ENCODE measurements around the gene DNAH17.

The DNAH17 gene

GRCh38 chr17:78501241-78502036, 75.8 kb downstream of the DNAH17 start:
- intact Hi-C loops (cut with micrococcal nuclease): no loop called here
- Mint-ChIP-seq H3K4me1 (ENCODE audit: low read depth) (peaks cover 13% of the 10 kb centered on the region), H3K9me3 (no peaks in the 10 kb centered on the region), H3K27me3 (peaks cover 17% of the 10 kb centered on the region), H3K36me3 (ENCODE audit: low read depth) (no peaks in the 10 kb centered on the region), H3K27ac (no peak overlapping the region), H3K4me3 (no peak overlapping the region)

GRCh38 chr17:78500806-78501205, 76.4 kb downstream of the DNAH17 start:
- Mint-ChIP-seq H3K4me1 (ENCODE audit: low read depth) (peaks cover 13% of the 10 kb centered on the region), H3K27me3 (peaks cover 12% of the 10 kb centered on the region), H3K27ac (no peak overlapping the region), H3K36me3 (ENCODE audit: low read depth) (no peaks in the 10 kb centered on the region), H3K4me3 (no peak overlapping the region), H3K9me3 (no peaks in the 10 kb centered on the region)
- intact Hi-C loops (cut with micrococcal nuclease): no loop called here

GRCh38 chr17:78499715-78500540, 77.3 kb downstream of the DNAH17 start:
- intact Hi-C loops (cut with micrococcal nuclease): no loop called here
- Mint-ChIP-seq H3K9me3 (no peaks in the 10 kb centered on the region), H3K36me3 (ENCODE audit: low read depth) (no peaks in the 10 kb centered on the region), H3K27me3 (peaks cover 12% of the 10 kb centered on the region), H3K4me3 (no peak overlapping the region), H3K4me1 (ENCODE audit: low read depth) (peaks cover 13% of the 10 kb centered on the region), H3K27ac (no peak overlapping the region)

GRCh38 chr17:78498848-78499247, 78.3 kb downstream of the DNAH17 start:
- H3K9me3 Mint-ChIP-seq: no peaks in the 10 kb centered on the region
- H3K27ac Mint-ChIP-seq: no peak overlapping the region
- no peak overlapping the region for H3K4me3 Mint-ChIP-seq
- intact Hi-C loops (cut with micrococcal nuclease): no loop called here
- peaks cover 13% of the 10 kb centered on the region for H3K4me1 Mint-ChIP-seq (ENCODE audit: low read depth)
- peaks cover 19% of the 10 kb centered on the region for H3K27me3 Mint-ChIP-seq
- no peaks in the 10 kb centered on the region for H3K36me3 Mint-ChIP-seq (ENCODE audit: low read depth)

- no peaks in the 10 kb centered on the region for H3K36me3 Mint-ChIP-seq (ENCODE audit: low read depth)
- H3K27ac Mint-ChIP-seq: no peak overlapping the region
- no peak overlapping the region for H3K4me3 Mint-ChIP-seq
- H3K9me3 Mint-ChIP-seq: no peaks in the 10 kb centered on the region
- peaks cover 20% of the 10 kb centered on the region for H3K4me1 Mint-ChIP-seq (ENCODE audit: low read depth)
- H3K27me3 Mint-ChIP-seq: peaks cover 19% of the 10 kb centered on the region
- intact Hi-C loops (cut with micrococcal nuclease): loop anchor here (1.0 kb wide), 3 partner anchors 108 to 302 kb away; no protein-coding TSS in a partner anchor
These were observed 80.1 kb downstream of the DNAH17 start for GRCh38 chr17:78497115-78497540.

GRCh38 chr17:78496311-78496710, 80.9 kb downstream of the DNAH17 start:
- Mint-ChIP-seq H3K9me3 (no peaks in the 10 kb centered on the region), H3K27me3 (peaks cover 22% of the 10 kb centered on the region), H3K27ac (no peak overlapping the region), H3K36me3 (ENCODE audit: low read depth) (no peaks in the 10 kb centered on the region), H3K4me1 (ENCODE audit: low read depth) (peaks cover 15% of the 10 kb centered on the region), H3K4me3 (no peak overlapping the region)
- intact Hi-C loops (cut with micrococcal nuclease): no loop called here

- H3K4me3 Mint-ChIP-seq: no peak overlapping the region
- H3K36me3 Mint-ChIP-seq (ENCODE audit: low read depth): no peaks in the 10 kb centered on the region
- no peaks in the 10 kb centered on the region for H3K9me3 Mint-ChIP-seq
- H3K4me1 Mint-ChIP-seq (ENCODE audit: low read depth): peaks cover 14% of the 10 kb centered on the region
- H3K27me3 Mint-ChIP-seq: peaks cover 23% of the 10 kb centered on the region
- H3K27ac Mint-ChIP-seq: no peak overlapping the region
- intact Hi-C loops (cut with micrococcal nuclease): no loop called here
These were observed 81.6 kb downstream of the DNAH17 start for GRCh38 chr17:78495634-78496033.

GRCh38 chr17:78494696-78495330, 82.4 kb downstream of the DNAH17 start:
- H3K4me3 Mint-ChIP-seq: no peak overlapping the region
- intact Hi-C loops (cut with micrococcal nuclease): no loop called here
- H3K4me1 Mint-ChIP-seq (ENCODE audit: low read depth): peaks cover 14% of the 10 kb centered on the region
- H3K36me3 Mint-ChIP-seq (ENCODE audit: low read depth): no peaks in the 10 kb centered on the region
- peaks cover 30% of the 10 kb centered on the region for H3K27me3 Mint-ChIP-seq
- H3K9me3 Mint-ChIP-seq: no peaks in the 10 kb centered on the region
- H3K27ac Mint-ChIP-seq: no peak overlapping the region

GRCh38 chr17:78493853-78494695, 83.1 kb downstream of the DNAH17 start:
- intact Hi-C loops (cut with micrococcal nuclease): no loop called here
- peak overlapping the region; percentile 27 for H3K27ac Mint-ChIP-seq
- H3K9me3 Mint-ChIP-seq: no peaks in the 10 kb centered on the region
- H3K36me3 Mint-ChIP-seq (ENCODE audit: low read depth): no peaks in the 10 kb centered on the region
- peaks cover 33% of the 10 kb centered on the region for H3K27me3 Mint-ChIP-seq
- H3K4me3 Mint-ChIP-seq: no peak overlapping the region
- H3K4me1 Mint-ChIP-seq (ENCODE audit: low read depth): peaks cover 14% of the 10 kb centered on the region

- Mint-ChIP-seq H3K4me3 (no peak overlapping the region), H3K9me3 (no peaks in the 10 kb centered on the region), H3K4me1 (ENCODE audit: low read depth) (peaks cover 14% of the 10 kb centered on the region), H3K27me3 (peaks cover 29% of the 10 kb centered on the region), H3K27ac (peak overlapping the region; percentile 27), H3K36me3 (ENCODE audit: low read depth) (no peaks in the 10 kb centered on the region)
- intact Hi-C loops (cut with micrococcal nuclease): no loop called here
These were observed 83.7 kb downstream of the DNAH17 start for GRCh38 chr17:78493450-78493849.

GRCh38 chr17:78492116-78492799, 84.9 kb downstream of the DNAH17 start:
- Mint-ChIP-seq H3K36me3 (ENCODE audit: low read depth) (no peaks in the 10 kb centered on the region), H3K9me3 (no peaks in the 10 kb centered on the region), H3K4me1 (ENCODE audit: low read depth) (peaks cover 12% of the 10 kb centered on the region), H3K27ac (no peak overlapping the region), H3K4me3 (no peak overlapping the region), H3K27me3 (peaks cover 31% of the 10 kb centered on the region)
- intact Hi-C loops (cut with micrococcal nuclease): no loop called here

GRCh38 chr17:78491236-78492115, 85.7 kb downstream of the DNAH17 start:
- Mint-ChIP-seq H3K4me1 (ENCODE audit: low read depth) (peaks cover 7% of the 10 kb centered on the region), H3K27ac (no peak overlapping the region), H3K4me3 (no peak overlapping the region), H3K36me3 (ENCODE audit: low read depth) (no peaks in the 10 kb centered on the region), H3K27me3 (peaks cover 31% of the 10 kb centered on the region), H3K9me3 (no peaks in the 10 kb centered on the region)
- intact Hi-C loops (cut with micrococcal nuclease): no loop called here
